Measurements from ENCODE around the gene GNAT2.

Gene GNAT2

DNA sequence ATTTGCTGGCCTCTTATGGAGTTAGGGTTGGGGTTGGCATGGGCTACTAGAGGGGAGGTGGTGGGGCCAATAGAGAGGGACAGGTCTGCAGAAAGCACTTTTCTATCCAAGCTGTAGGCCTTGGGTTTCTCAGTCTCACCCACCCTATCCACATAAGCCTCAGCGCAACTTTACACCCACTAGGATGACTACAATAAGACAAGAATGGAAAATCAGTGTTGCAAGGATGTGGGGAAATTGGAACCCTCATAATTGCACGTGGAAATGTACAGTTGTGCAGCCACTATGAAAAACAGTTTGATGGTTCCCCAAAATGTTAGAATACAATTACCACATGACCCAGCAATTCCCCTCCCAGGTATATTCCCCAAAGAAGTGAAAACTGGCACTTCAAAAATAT, 22.4 kb upstream of the GNAT2 start:
- DNase-seq (ENCODE audit: low spot score): no peak

GRCh38 chr1:109641078-109641740, 21.8 kb upstream of the GNAT2 start:
- no peak for DNase-seq (ENCODE audit: low spot score)

- no peak for DNase-seq (ENCODE audit: low spot score)
Observed at GRCh38 chr1:109640285-109640865, 21.0 kb upstream of the GNAT2 start.

DNA sequence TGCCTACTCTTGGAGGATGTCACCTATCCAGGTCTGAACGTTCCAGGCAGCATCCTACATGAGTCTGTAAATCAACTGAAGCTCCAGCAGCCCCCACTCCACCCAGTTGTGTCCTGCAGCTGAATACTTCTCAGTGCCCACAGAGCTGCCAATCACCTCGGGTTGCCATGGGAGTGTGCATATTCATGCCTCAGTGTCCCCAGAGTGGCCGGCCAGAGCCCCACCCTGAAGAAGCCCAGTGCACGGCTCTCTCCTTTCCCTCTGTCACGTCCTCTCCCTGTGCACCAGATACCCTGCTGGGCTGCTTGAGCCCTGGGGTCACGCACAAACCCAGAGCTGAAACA, 20.4 kb upstream of the GNAT2 start:
- DNase-seq (ENCODE audit: low spot score): no peak

- no peak for DNase-seq (ENCODE audit: low spot score)
Observed at GRCh38 chr1:109639063-109639840, 19.8 kb upstream of the GNAT2 start.

DNA sequence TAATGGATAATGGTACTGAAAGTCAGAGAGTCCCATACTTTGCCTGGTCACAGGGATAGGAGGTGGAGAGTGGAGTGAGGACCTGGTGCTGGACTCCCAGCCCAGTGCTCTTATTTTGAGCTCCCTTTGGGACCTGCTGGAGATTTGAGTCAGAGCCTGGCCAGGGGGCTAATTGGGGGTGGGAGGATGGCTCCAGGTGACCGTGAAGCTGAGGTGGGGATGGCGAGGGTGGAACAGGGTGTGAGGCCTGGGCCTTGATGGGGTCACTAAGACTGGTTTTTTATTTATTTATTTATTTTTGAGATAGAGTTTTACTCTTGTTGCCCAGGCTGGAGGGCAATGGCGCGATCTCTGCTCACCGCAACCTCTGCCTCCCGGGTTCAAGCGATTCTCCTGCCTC, 18.0 kb upstream of the GNAT2 start:
- no peak for DNase-seq (ENCODE audit: low spot score)

GRCh38 chr1:109636201-109636952, 17.0 kb upstream of the GNAT2 start:
- DNase-seq (ENCODE audit: low spot score): peak; percentile 78

DNA sequence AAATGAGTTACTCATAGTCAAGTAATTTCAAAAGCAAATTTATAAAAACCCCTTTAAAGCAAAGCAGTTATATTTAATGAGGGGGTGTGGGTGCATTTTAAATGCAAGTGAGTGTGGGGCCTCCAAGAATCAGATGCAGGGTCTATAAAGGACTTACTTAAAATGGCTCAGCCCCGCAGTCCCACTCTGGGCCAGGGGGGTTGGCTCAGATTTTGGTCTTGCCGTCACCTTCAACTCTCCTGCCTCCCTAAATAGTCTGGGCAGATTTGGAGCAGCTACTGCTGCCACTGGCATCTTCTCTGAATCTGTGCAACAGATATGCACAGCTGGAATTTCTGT, 16.4 kb upstream of the GNAT2 start:
- DNase-seq (ENCODE audit: low spot score): no peak

DNA sequence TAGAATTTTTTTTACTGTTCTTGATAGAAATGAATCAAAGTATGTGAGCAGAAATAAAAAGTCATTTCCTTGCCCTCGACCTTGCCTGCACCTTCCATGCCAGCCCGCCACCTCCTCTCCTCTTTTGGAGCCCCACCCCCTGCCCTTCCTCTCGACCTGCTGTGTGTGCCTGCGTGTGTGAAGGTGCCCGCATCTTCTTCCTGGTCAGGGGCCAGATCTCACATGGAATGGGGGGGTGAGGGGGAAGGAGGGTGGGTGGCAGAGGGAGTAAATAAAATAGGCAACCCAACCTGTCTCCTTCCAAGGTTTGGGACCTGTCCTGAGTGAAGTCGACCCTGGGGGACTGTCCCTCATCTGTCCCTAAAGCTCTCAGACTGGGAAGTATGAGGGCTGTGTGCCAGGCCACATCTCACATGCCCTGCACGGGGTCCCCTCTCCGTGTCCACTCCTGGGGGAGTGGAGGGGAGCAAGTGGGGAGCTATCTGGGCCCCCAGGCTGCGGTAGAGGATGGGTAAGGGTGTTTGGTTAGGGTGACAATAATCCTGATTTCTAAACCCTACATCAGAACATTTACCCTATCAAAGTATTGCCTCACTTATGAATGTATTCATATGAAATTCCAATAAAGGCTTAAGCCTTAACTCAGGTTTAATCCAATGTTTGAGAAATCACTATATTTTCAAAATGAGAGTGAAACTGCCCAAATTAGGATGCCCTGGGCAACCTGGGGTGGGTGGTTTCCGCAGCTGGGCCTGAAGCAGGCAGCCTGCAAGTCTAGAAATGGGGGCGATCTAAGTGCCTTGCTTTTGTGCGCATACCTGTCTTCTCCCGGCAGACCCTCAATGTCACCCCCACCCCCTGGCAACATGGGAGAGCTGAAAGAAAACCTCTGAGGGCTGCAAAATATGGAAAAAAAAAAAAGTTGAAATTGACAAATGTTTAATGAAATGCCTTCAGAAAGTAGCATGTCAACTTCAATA, 15.6 kb upstream of the GNAT2 start:
- DNase-seq (ENCODE audit: low spot score): no peak

GRCh38 chr1:109634292-109634691, 14.9 kb upstream of the GNAT2 start:
- no peak for DNase-seq (ENCODE audit: low spot score)

DNA sequence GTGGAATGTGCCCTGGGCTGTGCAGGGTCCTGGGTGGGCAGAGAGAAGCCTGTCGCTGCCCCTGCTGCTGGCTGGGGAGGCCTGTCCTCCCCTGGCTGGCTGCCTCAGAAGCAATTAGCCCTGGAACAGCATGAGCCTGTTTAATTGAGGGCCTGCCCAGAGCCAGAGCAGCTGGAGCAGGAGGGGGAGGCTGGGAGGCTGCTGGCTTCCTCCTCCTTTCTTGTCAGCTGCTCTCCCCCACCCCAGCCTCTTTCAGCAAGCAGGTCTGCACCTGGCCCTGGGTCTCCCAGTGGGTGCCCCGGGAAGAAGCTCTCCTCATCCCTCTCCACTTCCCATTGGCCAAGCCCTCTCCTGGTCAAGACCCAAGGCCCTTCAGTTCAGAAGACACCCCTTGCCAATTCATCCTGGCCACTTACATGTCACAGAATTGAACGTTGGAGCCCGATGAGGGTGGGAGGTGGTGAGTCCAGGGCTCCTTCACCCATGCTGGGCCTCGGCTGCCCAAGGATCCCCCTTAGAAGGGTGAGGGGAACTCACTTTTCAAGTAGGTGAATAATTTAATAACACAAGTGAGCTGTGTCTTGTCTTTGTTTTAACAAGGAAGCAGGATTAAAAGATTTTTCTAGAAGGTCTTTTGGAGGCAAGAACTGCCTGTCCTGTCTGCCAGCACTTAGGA, 13.4 kb upstream of the GNAT2 start:
- DNase-seq (ENCODE audit: low spot score): no peak

DNA sequence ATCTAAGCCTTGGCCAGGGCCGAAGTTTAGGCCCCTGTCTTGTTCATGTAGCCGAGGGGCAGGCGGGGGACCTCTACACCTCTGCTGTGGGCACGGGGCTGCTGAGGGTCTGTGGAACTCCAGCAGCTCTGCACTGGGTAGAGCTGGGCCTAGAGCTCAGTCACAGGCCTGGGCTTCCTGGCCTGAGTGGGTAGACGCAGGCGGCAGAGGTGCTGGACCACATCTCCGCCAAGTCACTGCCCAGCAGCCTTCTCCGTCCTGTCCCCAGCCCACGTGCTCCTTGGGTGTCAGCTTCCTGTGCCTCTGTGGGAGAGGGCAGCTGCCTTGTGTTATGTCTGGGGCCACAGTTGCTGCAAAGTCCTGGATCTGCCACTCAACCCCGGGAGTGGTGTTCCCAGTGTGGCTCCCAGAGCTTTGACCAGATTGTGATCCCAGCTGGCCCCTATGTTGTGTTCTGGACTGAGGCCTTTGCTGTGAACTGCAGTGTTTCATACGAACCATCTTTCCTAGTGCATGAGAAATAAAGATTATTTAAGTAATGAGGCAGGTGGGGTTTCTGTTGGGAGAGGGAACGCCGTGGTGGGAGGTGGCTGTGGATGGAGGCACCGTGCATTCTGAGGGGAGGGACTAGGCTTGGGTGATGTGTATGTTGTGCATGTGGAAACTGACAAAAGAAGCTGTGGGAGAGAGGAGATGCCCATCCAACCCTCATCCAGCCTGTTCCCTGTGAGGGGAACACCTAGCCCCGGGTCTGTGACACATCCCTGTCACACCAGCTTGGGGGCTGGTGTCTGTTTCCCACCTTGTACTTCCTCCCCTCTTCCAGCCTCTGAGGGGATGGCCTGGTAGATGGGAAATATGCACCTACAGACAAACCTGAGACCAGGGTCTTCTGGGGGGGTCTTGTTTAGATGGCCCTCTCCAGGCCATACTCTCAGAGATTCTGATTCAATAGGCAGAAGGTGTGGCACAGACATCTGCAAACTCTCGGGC, 12.4 kb upstream of the GNAT2 start:
- DNase-seq (ENCODE audit: low spot score): no peak

DNA sequence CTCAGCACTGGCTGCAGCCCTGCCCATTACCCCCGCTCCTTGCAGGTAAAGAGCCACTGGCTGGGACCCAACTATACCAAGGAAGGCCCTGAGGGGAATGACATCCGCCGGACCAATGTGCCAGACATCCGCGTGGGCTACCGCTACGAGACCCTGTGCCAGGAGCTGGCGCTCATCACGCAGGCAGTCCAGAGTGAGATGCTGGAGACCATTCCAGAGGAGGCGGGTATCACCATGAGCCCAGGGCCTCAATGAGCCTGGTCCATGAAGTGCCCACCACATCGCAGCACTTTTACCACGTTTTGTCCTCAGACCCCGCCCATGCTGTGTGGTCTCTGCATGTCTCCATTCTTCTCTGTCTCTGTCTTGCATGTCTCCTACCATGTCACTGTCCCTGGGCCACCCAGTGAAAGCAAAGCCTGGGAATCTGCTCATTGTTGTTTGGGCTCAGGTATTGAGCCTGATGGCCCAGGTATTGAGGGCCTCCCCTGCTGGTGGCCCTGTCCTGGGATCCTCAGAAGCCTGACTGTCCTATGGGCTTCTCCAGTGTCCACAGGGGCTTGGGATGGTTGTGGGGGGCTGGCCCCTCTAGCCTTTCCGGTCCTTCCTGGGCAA, 11.6 kb upstream of the GNAT2 start:
- DNase-seq (ENCODE audit: low spot score): no peak

DNA sequence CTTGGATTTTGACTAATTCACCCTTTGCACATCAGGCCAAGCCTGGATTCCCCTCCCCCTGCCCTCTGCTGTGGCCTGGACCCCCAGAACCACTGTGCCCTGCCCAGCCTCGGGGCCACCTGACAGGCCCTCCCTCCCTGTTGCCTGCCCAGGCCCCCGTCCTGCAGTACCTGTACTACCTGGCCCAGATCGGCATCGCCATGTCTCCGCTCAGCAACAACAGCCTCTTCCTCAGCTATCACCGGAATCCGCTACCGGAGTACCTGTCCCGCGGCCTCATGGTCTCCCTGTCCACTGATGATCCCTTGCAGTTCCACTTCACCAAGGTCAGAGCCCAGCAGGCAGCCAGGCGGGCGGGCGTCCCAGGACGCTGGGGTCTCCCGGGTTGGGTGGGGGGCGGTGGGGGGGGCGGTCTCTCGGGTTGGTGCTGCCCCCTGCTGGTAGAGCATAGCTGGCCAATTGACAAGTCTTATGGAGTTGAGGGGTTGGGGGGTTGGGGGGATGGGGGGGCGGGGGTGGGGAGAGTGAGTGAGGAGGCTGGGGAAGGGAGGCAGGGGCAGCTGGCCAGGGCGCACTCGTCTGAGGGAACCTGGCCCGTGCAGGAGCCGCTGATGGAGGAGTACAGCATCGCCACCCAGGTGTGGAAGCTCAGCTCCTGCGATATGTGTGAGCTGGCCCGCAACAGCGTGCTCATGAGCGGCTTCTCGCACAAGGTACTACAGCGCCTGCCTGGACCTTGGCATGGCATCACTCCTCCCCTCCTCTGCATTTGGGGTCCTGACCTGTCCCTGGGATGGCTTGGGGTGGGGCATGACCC, 10.9 kb upstream of the GNAT2 start:
- DNase-seq (ENCODE audit: low spot score): no peak

- no peak for DNase-seq (ENCODE audit: low spot score)
Observed at GRCh38 chr1:109629372-109630030, 10.1 kb upstream of the GNAT2 start.

- no peak for DNase-seq (ENCODE audit: low spot score)
Observed at GRCh38 chr1:109628540-109629321, 9.3 kb upstream of the GNAT2 start.

All from putamen (tissue), 1 donor.